ENCODE measurements around the gene ALDH2.
"Not testable (repeated sequence)": the region's sequence is repeated elsewhere in the genome, so short reads cannot be mapped to it uniquely, and the experiment has no call there.

ALDH2 gene

DNA sequence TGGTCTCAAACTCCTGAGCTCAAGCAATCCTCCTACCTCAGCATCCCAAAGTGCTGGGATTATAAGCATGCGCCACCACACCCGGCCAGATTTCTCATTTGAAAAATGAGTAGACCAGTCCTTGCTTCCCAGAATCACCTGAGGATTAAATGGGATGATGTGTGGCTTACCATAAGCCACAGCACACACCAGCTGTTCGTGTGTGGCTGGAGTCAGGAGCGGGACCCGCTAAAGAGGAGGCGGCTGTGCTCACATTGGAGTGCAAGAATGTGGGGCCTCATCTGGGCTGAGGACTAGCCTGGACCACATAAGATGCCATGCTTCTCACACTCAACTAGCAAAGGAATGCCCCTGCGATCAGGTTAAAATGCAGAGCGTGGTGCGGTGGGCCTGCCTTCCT is 6.7 kb upstream of the ALDH2 start:
- DNase-seq = no peak

DNA sequence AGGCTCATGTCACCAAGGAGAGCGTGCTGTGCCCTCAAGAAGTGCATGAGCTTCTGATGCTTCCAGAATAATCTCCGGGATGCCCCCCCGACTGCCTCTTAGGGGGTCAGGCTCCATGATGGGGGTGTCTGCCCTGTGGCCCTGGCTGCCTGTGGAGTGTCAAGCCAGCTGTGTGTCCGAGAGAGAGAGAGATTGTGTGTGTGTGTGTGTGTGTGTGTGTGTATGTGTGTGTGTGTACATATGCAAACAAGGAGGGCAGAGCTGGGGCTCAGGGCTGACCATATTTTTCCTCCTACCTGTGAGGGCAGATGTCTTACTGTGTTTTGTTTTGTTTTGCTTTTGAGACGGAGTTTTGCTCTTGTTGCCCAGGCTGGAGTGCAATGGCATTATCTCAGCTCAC is 5.6 kb upstream of the ALDH2 start:
- no peak for DNase-seq

DNA sequence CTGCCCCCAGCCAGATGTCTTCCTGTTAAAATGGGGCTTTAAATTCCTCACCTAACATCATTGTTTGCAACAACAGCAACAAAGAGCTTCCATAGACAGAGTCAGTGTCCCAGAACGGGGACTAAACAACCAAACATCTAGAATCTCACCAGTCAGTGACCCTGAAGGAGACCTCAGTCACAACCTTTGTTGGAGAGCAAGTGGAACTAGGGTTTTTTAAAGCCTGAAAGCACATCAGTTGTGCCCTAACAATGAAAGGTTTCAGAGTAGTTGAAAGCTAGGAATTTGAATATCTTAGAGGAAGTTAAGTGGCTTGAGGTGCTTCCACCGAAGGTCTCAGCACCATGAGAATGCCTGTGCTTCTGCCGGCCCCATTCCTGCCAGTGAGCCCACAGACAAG is 5.0 kb upstream of the ALDH2 start:
- no peak for DNase-seq

DNA sequence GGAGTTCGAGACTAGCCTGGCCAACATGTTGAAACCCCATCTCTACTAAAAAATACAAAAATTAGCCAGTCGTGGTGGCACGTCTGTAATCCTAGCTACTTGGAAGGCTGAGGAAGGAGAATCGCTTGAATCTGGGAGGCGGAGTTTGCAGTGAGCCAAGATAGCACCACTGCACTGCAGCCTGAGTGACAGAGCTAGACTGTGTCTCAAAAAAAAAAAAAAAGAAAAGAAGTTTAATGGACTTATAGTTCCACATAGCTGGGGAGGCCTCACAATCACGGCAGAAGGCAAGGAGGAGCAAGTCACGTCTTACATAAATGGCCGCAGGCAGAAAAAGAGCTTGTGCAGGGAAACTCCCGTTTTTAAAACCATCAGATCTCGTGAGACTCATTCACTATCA is 3.2 kb upstream of the ALDH2 start:
- DNase-seq = not testable (repeated sequence)

DNA sequence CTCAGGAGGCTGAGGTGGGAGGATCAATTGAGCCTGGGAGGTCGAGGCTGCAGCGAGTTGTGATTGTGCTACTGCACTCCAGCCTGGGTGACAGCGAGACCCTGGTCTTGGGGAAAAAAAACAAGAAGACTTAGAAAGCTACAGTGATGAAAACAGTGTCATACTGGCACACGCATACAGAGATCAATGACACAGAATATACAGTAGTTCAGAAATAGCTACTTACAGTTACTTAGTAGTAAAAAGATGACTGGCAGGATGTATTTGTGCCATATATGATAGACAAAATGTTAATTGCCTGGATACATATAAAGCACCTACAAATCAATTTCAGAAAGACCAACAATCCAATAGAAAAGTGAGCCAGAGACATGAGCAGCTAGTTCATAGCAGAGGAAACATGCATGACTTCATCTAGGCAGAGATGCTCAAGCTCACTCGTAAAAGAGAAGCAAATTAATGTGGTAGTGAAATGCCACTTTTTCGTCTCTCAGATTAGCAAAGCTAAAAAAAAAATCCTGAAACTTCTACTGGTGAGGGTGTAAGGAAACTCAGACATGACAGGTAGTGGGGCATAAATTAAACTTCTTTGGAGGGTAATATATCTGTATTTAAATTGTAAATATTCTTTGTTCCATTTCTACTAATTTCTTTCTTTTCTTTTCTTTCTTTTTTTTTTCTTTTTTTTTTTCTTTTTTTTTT is 2.5 kb upstream of the ALDH2 start:
- DNase-seq = no peak

DNA sequence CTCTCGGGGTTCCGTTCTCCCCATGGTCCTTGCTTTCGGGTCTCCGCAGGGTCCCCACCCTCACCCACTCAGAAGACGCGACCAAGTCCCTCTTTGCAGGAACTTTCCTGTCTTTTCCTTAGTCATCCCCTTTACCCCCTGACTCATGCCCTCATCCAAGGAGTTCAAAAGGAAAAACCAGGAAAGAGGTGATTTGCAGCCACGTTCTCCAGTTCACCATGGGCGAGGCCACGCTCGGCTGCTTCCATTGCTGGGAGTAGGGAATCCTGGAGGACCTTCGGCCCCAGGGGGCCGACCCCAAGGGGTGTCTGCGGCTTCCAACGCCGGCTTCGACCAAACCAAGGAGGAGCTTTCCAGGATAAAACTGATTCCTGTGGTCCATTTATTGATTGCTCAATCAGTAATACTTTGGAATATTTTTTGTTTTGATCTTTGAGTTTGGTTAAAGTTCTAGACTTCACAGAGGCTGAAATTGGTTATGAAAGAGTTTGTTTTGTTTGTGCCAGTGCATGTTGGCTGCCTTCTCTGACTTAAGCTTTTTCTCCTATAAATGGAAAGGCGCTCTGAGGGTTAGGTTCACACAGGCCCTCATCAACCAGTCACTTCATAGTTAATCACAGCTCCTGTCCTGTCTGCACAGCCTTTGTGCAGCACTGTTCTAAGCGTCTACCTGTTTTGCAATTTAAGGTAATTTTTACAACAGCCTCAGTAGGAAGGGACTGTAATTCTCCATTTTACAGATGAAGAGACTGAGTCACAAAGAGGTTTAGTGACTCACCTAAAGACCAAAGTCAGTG is 827 bp downstream of the ALDH2 start:
- no peak for DNase-seq

DNA sequence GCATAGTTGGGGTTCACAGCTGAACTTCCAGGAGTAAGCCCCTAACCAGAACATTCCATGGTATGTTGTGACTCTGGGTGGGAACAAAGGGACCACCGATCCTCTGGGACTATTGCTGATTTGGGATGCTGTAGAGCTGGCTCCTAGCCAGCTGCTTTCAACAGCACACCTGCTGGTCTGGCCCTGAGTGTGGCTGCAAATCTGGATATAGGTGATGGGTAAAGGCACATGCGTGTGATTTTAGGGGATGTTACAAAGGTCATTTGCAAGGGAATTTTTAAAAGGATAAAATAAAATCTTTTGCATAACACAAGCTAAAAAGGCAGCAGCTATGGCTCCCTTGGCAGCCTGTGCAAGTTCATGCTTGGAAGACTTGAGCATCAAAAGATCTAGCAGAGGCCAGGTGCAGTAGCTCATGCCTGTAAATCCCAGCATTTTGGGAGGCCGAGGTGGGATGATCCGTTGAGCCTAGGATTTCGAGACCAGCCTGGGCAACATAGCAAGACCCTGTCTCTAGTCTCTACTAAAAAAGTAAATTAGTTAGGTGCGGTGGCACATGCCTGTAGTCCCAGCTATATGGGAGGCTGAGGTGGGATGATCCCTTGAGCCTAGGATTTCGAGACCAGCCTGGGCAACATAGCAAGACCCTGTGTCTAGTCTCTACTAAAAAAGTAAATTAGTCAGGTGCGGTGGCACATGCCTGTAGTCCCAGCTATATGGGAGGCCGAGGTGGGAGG is 1.6 kb downstream of the ALDH2 start:
- DNase-seq = no peak

DNA sequence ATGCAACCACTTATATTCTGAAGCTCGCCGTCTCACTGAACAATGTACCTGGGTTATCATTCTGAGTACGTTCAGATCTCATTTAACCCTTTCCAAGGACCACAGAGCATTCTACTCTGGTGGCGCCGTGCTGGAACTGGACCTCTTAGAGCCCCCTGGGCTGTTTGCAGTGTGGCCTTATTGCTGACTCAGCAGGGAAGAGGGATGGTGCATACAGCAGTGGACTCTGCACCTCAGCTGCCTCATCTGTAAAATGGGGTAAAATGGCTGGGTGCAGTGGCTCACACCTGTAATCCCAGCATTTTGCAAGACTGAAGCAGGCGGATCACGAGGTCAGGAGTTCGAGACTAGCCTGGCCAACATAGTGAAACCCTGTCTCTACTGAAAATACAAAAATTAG is 2.9 kb downstream of the ALDH2 start:
- DNase-seq = no peak

DNA sequence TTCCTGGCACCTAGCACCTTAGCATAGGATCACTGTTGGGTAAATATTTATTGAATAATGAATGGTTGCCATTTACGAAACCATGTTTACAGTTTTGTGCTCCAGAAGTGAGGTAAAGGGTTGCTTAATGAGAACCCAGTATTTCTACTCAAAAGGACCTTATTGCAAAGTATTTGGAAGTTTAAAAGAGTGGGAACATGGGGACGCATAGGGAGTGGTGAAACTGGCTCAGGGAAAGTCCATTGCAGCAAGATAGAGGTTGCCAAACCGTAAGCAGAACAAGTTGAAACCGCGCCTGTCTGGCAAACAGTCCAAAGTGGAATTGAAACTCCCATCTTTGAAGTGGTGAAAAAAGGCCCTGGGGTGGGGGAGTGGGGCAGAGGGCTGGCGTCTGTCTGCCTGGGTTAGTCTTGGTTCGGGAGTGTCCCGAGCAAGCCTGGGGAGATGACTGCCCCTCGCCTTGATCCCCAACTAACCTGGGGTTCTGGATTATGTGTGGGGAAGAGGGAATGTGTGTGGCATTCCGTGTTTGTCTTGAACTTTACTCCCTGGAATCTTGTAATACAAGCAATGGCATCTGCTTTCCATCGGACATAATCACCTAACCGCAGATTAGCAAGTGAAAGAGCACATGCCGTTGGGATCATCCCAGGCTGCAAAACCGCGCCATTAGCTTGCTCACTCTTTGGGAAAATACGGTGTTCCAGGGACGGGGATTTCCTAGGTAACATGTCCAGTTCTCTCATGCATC is 7.2 kb downstream of the ALDH2 start:
- DNase-seq = no peak

DNA sequence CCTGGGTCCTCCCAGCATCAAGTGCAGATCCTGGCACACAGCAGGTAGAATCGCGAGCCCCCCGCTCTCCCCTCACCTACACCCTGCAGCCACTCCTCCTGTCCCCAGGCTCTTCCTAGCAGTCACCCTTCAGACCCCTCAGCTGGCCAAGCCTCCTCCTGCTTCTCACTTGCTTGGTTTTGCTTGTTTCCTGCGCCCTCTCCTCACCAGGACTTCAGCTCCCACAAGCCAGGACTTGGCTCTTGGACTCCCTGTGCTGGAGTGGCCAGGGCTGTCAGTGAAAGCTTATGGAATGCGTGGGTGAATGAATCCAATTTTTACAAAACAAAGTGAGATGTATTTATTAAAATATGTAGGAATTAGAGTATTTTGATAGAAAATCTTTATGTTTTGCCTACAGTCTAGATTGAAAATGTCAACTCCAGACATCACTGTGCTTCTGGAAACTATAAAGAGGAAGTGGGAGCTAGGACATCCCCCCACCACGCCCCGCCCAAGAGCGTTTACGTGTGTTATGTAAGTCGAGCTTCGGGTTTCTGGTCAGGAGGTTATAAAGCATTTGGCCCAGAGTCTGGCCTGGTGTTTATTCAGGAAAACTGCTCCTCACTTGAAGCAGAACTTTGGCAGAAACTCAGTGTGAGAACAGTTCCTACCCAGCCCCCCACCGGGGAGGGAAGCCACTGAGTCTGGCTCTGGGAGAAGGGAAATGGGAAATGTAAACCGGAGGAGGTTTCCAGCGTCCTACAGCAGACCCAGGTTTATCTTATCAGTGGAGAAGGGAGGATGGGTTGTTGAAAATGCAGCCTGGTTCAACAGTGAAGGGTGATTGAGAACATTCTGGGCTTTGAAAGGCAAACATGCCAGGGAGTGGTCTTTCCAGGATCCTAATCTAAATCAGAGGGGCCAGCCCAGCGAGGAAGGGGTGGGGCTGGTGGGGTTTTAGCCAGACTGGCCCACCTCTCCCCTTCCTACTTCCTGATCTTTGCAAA is 8.8 kb downstream of the ALDH2 start:
- no peak for DNase-seq

DNA sequence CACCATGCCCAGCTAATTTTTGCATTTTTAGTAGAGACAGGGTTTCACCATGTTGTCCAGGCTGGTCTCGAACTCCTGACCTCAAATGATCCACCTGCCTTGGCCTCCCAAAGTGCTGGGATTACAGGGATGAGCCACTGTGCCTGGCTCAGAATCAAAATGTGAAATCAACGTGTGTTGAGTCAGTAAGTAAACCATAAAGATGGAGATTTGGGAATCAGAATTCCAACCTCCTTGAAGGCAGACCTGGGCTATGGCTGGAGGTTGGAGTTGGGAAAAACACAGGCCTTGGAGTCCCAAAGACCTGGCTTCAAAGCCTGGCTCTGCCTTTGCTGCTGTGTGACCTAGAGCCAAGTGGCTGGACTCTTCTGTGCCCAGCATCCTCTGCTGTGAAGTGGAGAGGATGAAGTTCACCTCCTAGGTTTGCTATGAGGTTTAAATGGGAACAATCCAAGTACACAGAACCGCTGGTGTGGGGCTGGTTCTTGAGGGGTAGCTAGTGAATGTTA is 10.2 kb downstream of the ALDH2 start:
- DNase-seq = no peak

DNA sequence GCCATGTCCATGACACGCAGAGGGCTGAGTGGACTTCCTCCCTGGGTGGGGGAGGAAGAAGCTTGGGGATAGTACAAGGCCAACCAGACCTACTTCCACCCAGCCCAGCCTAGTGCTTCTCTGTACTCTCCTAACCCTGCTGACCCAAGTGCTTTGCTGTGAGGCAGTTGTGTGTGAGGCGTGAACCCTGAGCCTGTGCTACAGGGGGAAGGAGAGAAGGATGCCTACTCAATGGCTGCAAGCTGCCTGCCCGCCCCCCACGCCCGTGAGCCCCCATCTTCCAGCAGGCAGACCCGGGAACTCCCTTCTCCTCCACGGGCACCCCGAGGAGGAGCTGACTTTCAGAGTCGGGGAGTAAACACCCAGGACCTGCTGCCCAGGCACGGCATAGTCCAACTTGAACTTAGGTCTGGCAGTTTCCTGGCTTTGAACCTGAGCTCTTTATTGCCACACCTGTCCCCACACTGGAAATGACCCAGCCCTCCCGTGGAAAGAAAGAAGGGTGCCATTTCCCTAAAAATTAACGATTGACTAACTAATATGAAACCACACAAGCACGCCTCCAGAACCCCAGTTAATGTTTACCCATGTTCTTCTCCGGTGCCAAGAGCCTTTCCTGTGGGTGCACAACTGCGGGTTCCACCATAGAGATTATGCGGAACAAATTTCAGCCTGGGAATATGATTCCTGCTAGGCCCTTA is 10.8 kb downstream of the ALDH2 start:
- DNase-seq = no peak

DNA sequence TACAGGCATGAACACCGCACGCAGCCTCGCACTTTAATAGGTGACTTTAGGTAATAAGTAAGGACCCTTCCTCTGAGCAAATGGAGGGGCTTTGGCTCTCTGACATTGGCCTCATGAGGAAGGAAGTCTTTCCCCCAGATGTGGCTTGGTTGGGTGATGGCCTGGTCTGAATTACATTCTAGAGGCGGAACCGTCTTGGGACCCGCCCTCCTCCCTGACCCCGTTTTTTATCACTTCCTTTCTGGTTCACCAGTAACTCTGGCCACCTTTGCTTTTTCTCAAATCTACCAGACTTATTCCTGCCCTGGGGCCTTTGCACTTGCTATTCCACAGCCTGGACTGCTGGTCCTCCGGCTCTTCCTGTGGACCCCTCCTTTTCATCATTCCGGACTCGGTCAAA is 13.4 kb downstream of the ALDH2 start:
- DNase-seq = no peak

DNA sequence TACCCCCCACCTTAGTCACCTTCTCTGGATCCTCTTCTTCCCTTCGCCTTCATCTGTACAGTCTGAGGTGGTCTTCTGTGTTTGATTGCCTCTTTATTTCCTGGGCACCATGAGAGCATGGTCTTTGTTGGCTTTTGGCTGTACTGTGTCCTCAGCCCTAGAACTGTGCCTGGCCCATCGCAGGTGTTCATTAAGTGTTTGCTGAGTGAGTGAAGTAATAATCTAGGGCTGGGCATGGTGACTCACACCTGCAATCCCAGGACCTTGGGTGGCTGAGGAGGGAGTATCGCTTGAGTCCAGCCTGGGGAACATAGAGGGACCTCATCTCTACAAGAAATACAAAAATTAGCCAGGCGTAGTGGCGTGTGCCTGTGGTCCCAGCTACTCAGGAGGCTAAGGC is 13.9 kb downstream of the ALDH2 start:
- DNase-seq = no peak

DNA sequence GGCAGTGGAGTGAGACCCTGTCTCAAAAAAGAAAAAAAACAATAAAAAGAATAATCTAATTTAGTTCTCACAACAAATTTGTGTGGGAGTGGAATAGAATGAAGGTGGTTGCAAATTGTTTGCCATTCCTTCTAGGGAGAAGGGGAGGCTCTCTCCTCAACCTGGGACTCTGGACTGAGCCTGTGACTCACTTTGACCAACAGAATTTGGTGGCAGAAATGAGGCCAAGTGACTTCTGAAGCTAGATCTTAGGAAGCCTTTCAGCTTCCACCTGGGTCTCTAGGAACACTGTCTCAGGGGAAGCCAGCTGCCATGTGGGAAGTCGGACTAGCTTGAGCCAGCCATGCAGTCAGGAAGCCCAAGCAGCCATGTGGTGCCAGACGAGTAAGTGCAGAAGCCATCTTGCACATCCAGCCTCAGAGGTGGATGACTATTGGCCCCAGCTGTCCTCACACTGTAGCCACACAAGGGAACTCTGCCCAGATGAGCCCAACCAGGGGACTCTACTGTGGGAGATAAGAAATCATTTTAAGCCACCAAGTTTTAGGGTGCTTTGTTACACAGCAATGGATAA is 14.4 kb downstream of the ALDH2 start:
- no peak for DNase-seq

DNA sequence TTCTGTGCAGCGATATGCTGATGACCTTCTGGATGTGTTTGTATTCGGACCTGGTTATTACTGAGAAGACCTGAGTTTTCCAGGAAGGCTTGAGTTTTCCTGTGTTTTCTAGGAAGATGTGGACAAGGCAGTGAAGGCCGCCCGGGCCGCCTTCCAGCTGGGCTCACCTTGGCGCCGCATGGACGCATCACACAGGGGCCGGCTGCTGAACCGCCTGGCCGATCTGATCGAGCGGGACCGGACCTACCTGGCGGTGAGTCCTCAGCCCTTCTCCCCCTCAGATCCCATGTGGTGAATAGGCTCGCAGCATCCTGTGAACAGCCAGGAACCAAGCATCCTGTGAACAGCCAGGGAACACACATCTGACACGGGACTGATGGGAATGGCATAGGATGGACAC is 16.3 kb downstream of the ALDH2 start:
- no peak for DNase-seq

DNA sequence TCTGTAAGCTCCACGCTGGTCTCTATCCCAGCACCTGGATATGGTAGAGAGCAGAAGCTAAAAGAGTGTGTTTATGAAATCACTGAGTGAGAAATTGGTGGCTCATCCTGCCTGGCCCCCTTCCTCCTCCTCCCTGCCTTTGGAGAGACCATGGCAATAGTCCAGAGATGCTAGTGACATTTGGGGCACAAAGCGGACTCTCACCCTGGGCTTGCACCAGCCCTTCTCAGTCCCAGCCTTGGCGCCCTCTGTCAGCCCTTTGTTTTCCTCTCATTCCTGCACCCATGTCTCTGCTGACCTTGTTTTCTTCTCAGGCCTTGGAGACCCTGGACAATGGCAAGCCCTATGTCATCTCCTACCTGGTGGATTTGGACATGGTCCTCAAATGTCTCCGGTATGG is 18.2 kb downstream of the ALDH2 start:
- no peak for DNase-seq

DNA sequence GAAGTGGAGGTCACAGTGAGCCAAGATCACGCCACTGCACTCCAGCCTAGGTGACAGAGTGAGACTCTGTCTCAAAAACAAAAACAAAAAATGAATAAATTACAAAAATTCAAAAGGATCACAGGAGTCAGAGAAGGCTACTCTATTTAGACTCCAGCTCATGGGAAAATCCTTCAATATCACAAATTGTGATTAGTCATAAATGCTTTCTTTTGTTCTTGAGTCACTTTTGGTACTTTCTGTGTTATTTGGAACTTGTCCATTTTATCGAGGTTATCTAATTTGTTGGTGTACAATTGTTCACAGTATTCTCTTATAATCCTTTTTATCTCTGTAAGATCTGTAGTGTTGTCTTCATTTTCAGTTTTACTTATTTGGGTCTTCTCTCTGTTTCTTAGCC is 18.9 kb downstream of the ALDH2 start:
- no peak for DNase-seq

DNA sequence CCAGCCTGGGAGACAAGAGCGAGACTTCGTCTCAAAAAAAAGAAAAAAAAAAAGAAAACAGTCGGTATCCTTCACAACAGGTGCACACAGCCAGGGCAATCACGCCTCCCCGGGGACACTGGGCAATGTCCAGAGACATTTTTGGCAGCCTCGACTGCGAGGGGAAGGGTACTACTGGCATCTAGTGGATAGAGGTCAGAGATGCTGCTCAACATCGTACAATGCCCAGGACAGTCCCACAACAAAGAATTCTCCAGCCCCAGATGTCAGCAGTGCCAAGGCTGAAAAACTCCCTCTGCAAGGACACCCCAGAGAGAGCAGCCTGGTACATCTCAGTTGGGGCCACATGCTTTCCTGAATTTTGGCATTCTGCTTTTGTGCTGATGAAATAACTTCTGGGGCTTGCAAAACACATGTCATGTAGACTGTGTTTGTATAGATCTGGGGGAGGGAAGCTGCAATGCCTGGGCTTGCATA is 21.5 kb downstream of the ALDH2 start:
- DNase-seq = no peak

DNA sequence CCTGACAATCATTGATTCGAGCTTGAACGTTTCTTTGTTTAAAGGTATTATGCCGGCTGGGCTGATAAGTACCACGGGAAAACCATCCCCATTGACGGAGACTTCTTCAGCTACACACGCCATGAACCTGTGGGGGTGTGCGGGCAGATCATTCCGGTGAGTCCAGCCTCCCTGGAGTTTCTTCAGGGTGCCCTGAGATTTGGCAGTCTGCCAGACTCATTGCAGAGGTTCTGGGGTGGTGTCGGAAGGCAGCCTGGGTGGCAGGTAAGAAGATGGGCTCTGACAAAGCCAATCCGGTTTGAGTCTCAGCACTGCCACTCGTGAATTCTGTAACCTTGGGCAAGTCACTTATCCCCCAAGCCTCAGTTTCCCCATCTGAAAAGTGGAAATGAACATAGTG is 23.0 kb downstream of the ALDH2 start:
- DNase-seq = no peak

DNA sequence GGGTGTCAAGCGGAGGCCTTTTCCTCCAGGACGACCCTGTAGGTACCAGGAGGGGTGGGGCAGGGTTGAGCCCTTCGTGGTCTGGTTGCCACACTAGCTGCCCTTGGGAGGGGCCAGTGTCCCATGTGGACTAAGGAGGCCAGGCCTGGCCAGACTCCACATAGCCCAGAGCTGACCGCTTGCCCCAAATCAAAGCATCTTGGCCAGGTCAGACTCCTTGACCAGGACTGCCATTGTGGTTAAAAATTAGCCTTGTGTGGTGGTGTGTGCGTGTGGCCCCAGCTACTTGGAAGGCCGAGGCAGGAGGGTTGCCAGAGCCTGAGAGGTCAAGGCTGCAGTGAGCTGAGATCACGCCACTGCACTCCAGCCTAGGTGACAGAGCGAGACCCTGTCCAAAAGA is 24.8 kb downstream of the ALDH2 start:
- DNase-seq = no peak

Measured in SHP77 treated with DMSO at 0.1 percent for 48 hours (cell line).